GM10248 (cell line): ENCODE results near the gene MAPK10.

Source experiments
- CTCF ChIA-PET: fragments of 300-600 bp; sonication (Branson Sonifier 250); formaldehyde crosslinking; extraction: SDS; loops from one replicate; lab custom pipeline; 2021; ENCODE audit warnings: antibody characterized with exemption; lab: Yijun Ruan, JAX
- POLR2A ChIA-PET: fragments of 350-650 bp; sonication (Branson Sonifier 250); formaldehyde crosslinking; extraction: SDS; loops from one replicate; lab custom pipeline; 2020; ENCODE audit warnings: antibody characterized with exemption; lab: Yijun Ruan, JAX
- DNase-seq: peaks from one replicate; pipeline ENCODE4 v3.0.0; 2012; ENCODE audit errors: extremely low spot score
- TF ChIP-seq, protein P1 (sequence below): IDR thresholded peaks from 2 replicates; pipeline ENCODE4 v1.5.1; 2012; ENCODE audit warnings: mild to moderate bottlenecking, low read depth; ENCODE audit errors: extremely low read depth, missing control alignments, control extremely low read depth

MAPK10 gene

DNA sequence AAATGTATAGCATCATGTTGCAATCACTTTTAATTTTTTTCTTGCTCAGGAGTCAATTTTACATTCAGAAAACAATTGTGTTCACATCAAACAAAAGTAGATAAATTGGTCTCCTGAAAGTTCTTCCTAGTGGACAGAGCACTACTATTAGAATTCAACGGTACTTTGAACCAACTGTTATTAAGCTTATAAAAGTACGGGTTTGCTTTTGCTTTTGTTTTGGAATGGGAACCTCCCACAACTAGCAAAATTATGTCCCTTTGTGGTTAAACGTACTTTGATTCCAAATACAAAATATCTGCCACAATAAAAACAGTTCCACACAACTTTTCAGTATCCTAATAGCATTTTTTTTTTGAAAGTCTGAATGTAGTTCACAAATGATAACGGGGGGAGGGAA, 8.6 kb upstream of the MAPK10 start:
- TF ChIP-seq, protein P1, sequence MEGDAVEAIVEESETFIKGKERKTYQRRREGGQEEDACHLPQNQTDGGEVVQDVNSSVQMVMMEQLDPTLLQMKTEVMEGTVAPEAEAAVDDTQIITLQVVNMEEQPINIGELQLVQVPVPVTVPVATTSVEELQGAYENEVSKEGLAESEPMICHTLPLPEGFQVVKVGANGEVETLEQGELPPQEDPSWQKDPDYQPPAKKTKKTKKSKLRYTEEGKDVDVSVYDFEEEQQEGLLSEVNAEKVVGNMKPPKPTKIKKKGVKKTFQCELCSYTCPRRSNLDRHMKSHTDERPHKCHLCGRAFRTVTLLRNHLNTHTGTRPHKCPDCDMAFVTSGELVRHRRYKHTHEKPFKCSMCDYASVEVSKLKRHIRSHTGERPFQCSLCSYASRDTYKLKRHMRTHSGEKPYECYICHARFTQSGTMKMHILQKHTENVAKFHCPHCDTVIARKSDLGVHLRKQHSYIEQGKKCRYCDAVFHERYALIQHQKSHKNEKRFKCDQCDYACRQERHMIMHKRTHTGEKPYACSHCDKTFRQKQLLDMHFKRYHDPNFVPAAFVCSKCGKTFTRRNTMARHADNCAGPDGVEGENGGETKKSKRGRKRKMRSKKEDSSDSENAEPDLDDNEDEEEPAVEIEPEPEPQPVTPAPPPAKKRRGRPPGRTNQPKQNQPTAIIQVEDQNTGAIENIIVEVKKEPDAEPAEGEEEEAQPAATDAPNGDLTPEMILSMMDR = no peak
- DNase-seq = no peak
- ChIA-PET CTCF (no interaction called here), POLR2A (no interaction called here)

- no peak for DNase-seq
- POLR2A ChIA-PET = no interaction called here
- CTCF ChIA-PET = interaction anchor here (0.6 kb wide), 1 partner anchor 90 kb away, joined by 3 read pairs; no protein-coding TSS in a partner anchor
- TF ChIP-seq, protein P1 = no peak
These were observed 7.7 kb upstream of the MAPK10 start for GRCh38 chr4:86367577-86367976.

GRCh38 chr4:86366920-86367319, 7.1 kb upstream of the MAPK10 start:
- POLR2A ChIA-PET = no interaction called here
- TF ChIP-seq, protein P1 = no peak

GRCh38 chr4:86362510-86362909, 2.7 kb upstream of the MAPK10 start:
- no peak for DNase-seq
- TF ChIP-seq, protein P1 = no peak
- ChIA-PET POLR2A (no interaction called here), CTCF (no interaction called here)

More at GRCh38 chr4:86366920-86367319, 7.1 kb upstream of the MAPK10 start:
- DNase-seq = no peak
- CTCF ChIA-PET = interaction anchor here (0.6 kb wide), 1 partner anchor 90 kb away, joined by 3 read pairs; no protein-coding TSS in a partner anchor

GRCh38 chr4:86358257-86358656, 1.6 kb downstream of the MAPK10 start:
- ChIA-PET CTCF (interaction anchor here (1.9 kb wide), 1 partner anchor 11 kb away, joined by 6 read pairs; no protein-coding TSS in a partner anchor), POLR2A (no interaction called here)
- no peak for DNase-seq
- TF ChIP-seq, protein P1 = no peak

DNA sequence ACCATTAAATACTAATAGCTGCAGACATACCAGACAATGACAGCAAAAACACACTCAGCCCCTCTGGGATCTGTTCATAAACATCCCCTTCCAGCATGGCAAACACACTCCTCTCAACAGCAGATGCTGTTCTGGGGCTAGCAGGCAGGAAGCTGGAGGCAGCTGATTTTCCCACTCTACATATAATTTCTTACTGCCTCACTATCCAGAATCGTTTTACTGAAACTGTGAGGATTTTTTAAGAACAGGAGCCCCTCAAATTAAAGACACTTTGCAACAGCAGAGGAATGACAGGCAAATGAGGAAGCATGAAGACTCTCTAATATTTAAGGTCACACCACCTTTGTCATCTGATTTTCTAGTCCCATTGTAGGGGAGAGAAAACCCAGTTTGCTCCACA, 2.2 kb downstream of the MAPK10 start:
- POLR2A ChIA-PET = no interaction called here
- CTCF ChIA-PET = interaction anchor here (1.9 kb wide), 1 partner anchor 10 kb away, joined by 6 read pairs; no protein-coding TSS in a partner anchor
- no peak for DNase-seq
- TF ChIP-seq, protein P1 = no peak
